ENCODE measurements around the gene SETD2.

- TF ChIP-seq, protein P1, sequence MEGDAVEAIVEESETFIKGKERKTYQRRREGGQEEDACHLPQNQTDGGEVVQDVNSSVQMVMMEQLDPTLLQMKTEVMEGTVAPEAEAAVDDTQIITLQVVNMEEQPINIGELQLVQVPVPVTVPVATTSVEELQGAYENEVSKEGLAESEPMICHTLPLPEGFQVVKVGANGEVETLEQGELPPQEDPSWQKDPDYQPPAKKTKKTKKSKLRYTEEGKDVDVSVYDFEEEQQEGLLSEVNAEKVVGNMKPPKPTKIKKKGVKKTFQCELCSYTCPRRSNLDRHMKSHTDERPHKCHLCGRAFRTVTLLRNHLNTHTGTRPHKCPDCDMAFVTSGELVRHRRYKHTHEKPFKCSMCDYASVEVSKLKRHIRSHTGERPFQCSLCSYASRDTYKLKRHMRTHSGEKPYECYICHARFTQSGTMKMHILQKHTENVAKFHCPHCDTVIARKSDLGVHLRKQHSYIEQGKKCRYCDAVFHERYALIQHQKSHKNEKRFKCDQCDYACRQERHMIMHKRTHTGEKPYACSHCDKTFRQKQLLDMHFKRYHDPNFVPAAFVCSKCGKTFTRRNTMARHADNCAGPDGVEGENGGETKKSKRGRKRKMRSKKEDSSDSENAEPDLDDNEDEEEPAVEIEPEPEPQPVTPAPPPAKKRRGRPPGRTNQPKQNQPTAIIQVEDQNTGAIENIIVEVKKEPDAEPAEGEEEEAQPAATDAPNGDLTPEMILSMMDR (IDR thresholded peaks at IDR 0.05; ENCODE audit: poor library complexity) = no peak
- no peak for TF ChIP-seq EZH2phosphoT487 (IDR thresholded peaks at IDR 0.05; ENCODE audit: low read depth, severe bottlenecking, unreplicated experiment)
These were observed 30.3 kb downstream of the SETD2 start for GRCh38 chr3:47133641-47134040.
